T-cell (primary cell): ENCODE measurements around the gene CST7. TPM values are rescaled to one million over a fixed set of nuclear protein-coding genes. Genes with fewer than 3 reads are reported as not detected.

ENCODE experiments used
- ATAC-seq, 4 experiments: fragments of 200-7000 bp in 3 of 4; fragments of 150-1000 bp in 1 of 4; cut with Tn5 transposase; replicated peaks in 1 of 4; 1 replicate in 3 of 4; 2 replicates in 1 of 4; pipeline ENCODE4 v1.10.0; 2021; ENCODE audit warnings: moderate library complexity in 3 of 4, mild to moderate bottlenecking in 2 of 4, moderate number of reproducible peaks in 1 of 4
- CTCF ChIA-PET, 2 donors: fragments of 300-600 bp; sonication (Branson Sonifier 250); formaldehyde crosslinking; loops; one replicate each; lab custom pipeline; 2022; ENCODE audit warnings: antibody characterized with exemption in 2 of 2; lab: Charles Lee
- POLR2A ChIA-PET, 2 donors: fragments of 300-600 bp; sonication (Branson Sonifier 250); formaldehyde crosslinking; loops; one replicate each; lab custom pipeline; 2022; ENCODE audit warnings: antibody characterized with exemption in 2 of 2; lab: Charles Lee
- DNase-seq, 35 experiments: peaks; one replicate each; pipeline versions ENCODE4 v3.0.0 to v3.0.0-alpha.2; 2013 to 2023
- H3K27ac ChIP-seq: one replicate; pipeline ENCODE4 v1.5.1; 2013; ENCODE audit warnings: low read length
- H3K27me3 ChIP-seq, 2 experiments: replicated peaks in 1 of 2; 1 replicate in 1 of 2; 2 replicates in 1 of 2; pipeline versions ENCODE4 v1.6.1 to v1.7.0; 2013; ENCODE audit warnings: low read length in 1 of 2, mixed read lengths in 1 of 2; ENCODE audit not compliant: control insufficient read depth in 2 of 2, insufficient read depth in 2 of 2; ENCODE audit errors: extremely low read depth in 1 of 2
- H3K36me3 ChIP-seq, 2 donors: 1 replicate in 1 of 2; 2 replicates in 1 of 2; pipeline versions ENCODE4 v1.6.1 to v1.7.0; 2013; ENCODE audit warnings: low read length in 1 of 2; ENCODE audit not compliant: control insufficient read depth in 2 of 2, insufficient read depth in 1 of 2; ENCODE audit errors: extremely low read depth in 1 of 2
- H3K4me1 ChIP-seq, 2 experiments: 1 replicate in 1 of 2; 2 replicates in 1 of 2; pipeline versions ENCODE4 v1.6.1 to v1.7.0; 2013; ENCODE audit warnings: low read length in 2 of 2, mixed read lengths in 1 of 2; ENCODE audit not compliant: insufficient read depth in 2 of 2, control insufficient read depth in 1 of 2; ENCODE audit errors: extremely low read depth in 1 of 2
- H3K4me3 ChIP-seq, 2 donors: 1 replicate in 1 of 2; 2 replicates in 1 of 2; pipeline versions ENCODE4 v1.5.1 to v1.7.0; 2013; ENCODE audit warnings: mild to moderate bottlenecking in 2 of 2, low read length in 1 of 2, moderate library complexity in 1 of 2; ENCODE audit not compliant: control insufficient read depth in 1 of 2; ENCODE audit errors: extremely low read depth in 1 of 2
- H3K9me3 ChIP-seq: 2 replicates; pipeline ENCODE4 v1.7.0; 2013
- H3K27ac Mint-ChIP-seq, 2 donors: one replicate each; pipeline ENCODE4 v1.8.0; 2020 to 2021; ENCODE audit warnings: mild to moderate bottlenecking in 2 of 2, mixed read lengths in 2 of 2
- H3K27me3 Mint-ChIP-seq, 2 donors: one replicate each; pipeline ENCODE4 v1.8.0; 2021 to 2022; ENCODE audit warnings: mixed read lengths in 2 of 2
- H3K36me3 Mint-ChIP-seq: one replicate; pipeline ENCODE4 v1.8.0; 2021; ENCODE audit warnings: mixed read lengths
- H3K4me1 Mint-ChIP-seq, 3 donors: one replicate each; pipeline ENCODE4 v1.8.0; 2020 to 2022; ENCODE audit warnings: mixed read lengths in 3 of 3, mild to moderate bottlenecking in 1 of 3
- H3K4me3 Mint-ChIP-seq, 3 donors: one replicate each; pipeline ENCODE4 v1.8.0; 2020 to 2022; ENCODE audit warnings: mild to moderate bottlenecking in 3 of 3, mixed read lengths in 3 of 3, moderate library complexity in 3 of 3
- H3K9me3 Mint-ChIP-seq, 3 donors: one replicate each; pipeline ENCODE4 v1.8.0; 2020 to 2022; ENCODE audit warnings: mixed read lengths in 3 of 3
- WGBS: methylation state at CpG from one replicate; pipeline ENCODE4 v1.1.5; 2013; ENCODE audit warnings: missing lambda C conversion rate; ENCODE audit not compliant: insufficient coverage; 5-methylcytosine and 5-hydroxymethylcytosine counted together
- total RNA-seq, 35 experiments: library from RNA in 6 of 35; stranded (reverse) in 6 of 35; fragments of 120-200 nt in 1 of 35; gene quantifications; one replicate each; pipeline versions ENCODE4 v1.2.1 to v1.2.4 and lab custom pipeline; 2013 to 2026

The CST7 gene
- total RNA-seq, 5 donors from 2014 or later (not counting 1 experiment from before 2014, with no cell fraction given): 22.8 to 92.0 (median 46.2) TPM

GRCh38 chr20:24962510-24962909 is 13.4 kb downstream of the CST7 start:
- no peaks in the 10 kb centered on the region for H3K9me3 ChIP-seq
- ChIA-PET CTCF (interaction anchor here in 1 of 2 donors (0.7 kb wide), 1 partner anchor 10 kb away, joined by 3 read pairs; no protein-coding TSS in a partner anchor), POLR2A (no interaction called here)
- peaks cover 0 to 85% of the 10 kb centered on the region in 2 experiments for H3K4me1 ChIP-seq
- peak overlapping the region; percentile 73 to 88 for H3K27ac Mint-ChIP-seq
- H3K9me3 Mint-ChIP-seq: no peaks in the 10 kb centered on the region
- peaks cover 67% of the 10 kb centered on the region for H3K36me3 Mint-ChIP-seq
- no peak overlapping the region for H3K4me3 ChIP-seq
- no CpG with 5 or more reads among the region's 6 CpGs for WGBS
- ATAC-seq (no peak), DNase-seq (no peak)
- H3K4me1 Mint-ChIP-seq: peaks cover 4 to 61% (median 28%) of the 10 kb centered on the region in 3 donors
- peak overlapping the region; percentile 98 for H3K27ac ChIP-seq
- H3K4me3 Mint-ChIP-seq: no peak overlapping the region
- H3K27me3 Mint-ChIP-seq: no peaks in the 10 kb centered on the region
- peaks cover 17 to 88% of the 10 kb centered on the region in 2 donors for H3K36me3 ChIP-seq
- no peaks in the 10 kb centered on the region for H3K27me3 ChIP-seq

- Mint-ChIP-seq H3K9me3 (no peaks in the 10 kb centered on the region), H3K4me3 (no peak overlapping the region), H3K27ac (peak overlapping the region; percentile 31 to 75), H3K27me3 (no peaks in the 10 kb centered on the region), H3K4me1 (peaks cover 4 to 65% (median 28%) of the 10 kb centered on the region in 3 donors), H3K36me3 (peaks cover 75% of the 10 kb centered on the region)
- peaks cover 0 to 75% of the 10 kb centered on the region in 2 experiments for H3K4me1 ChIP-seq
- no peak for DNase-seq
- H3K9me3 ChIP-seq: no peaks in the 10 kb centered on the region
- POLR2A ChIA-PET: no interaction called here
- H3K27ac ChIP-seq: peak overlapping the region; percentile 98
- no peaks in the 10 kb centered on the region for H3K27me3 ChIP-seq
- 95% methylated on average over 20 of the region's 21 CpGs for WGBS
- H3K36me3 ChIP-seq: peaks cover 17 to 87% of the 10 kb centered on the region in 2 donors
- CTCF ChIA-PET: interaction anchor here in 1 of 2 donors (0.5 kb wide), 1 partner anchor 653 kb away, joined by 3 read pairs; no protein-coding TSS in a partner anchor
- ATAC-seq: no peak
- H3K4me3 ChIP-seq: no peak overlapping the region
Observed at GRCh38 chr20:24963672-24964505, 14.8 kb downstream of the CST7 start.

GRCh38 chr20:24964506-24964840 is 15.4 kb downstream of the CST7 start:
- H3K4me3 Mint-ChIP-seq: no peak overlapping the region
- H3K9me3 Mint-ChIP-seq: no peaks in the 10 kb centered on the region
- ATAC-seq (no peak), DNase-seq (no peak)
- H3K4me3 ChIP-seq: no peak overlapping the region
- H3K4me1 Mint-ChIP-seq: peaks cover 4 to 62% (median 28%) of the 10 kb centered on the region in 3 donors
- peak overlapping the region; percentile 31 to 75 for H3K27ac Mint-ChIP-seq
- POLR2A ChIA-PET: no interaction called here
- peaks cover 17 to 87% of the 10 kb centered on the region in 2 donors for H3K36me3 ChIP-seq
- no peaks in the 10 kb centered on the region for H3K27me3 ChIP-seq
- peak overlapping the region; percentile 98 for H3K27ac ChIP-seq
- no peaks in the 10 kb centered on the region for H3K9me3 ChIP-seq
- CTCF ChIA-PET: no interaction called here
- peaks cover 0 to 69% of the 10 kb centered on the region in 2 experiments for H3K4me1 ChIP-seq
- H3K36me3 Mint-ChIP-seq: peaks cover 80% of the 10 kb centered on the region
- H3K27me3 Mint-ChIP-seq: no peaks in the 10 kb centered on the region
- 70% methylated on average over 6 of the region's 9 CpGs for WGBS

GRCh38 chr20:24965065-24965919 is 16.2 kb downstream of the CST7 start:
- H3K9me3 ChIP-seq: no peaks in the 10 kb centered on the region
- Mint-ChIP-seq H3K27ac (peak overlapping the region; percentile 62 to 75), H3K27me3 (no peaks in the 10 kb centered on the region), H3K36me3 (peaks cover 83% of the 10 kb centered on the region), H3K4me1 (peaks cover 0 to 58% (median 26%) of the 10 kb centered on the region in 3 donors), H3K4me3 (no peak overlapping the region), H3K9me3 (no peaks in the 10 kb centered on the region)
- peak overlapping the region; percentile 98 for H3K27ac ChIP-seq
- peaks cover 0 to 61% of the 10 kb centered on the region in 2 experiments for H3K4me1 ChIP-seq
- no peak for ATAC-seq
- WGBS: 83% methylated on average over 7 of the region's 7 CpGs
- peaks cover 17 to 87% of the 10 kb centered on the region in 2 donors for H3K36me3 ChIP-seq
- DNase-seq: no peak
- no peak overlapping the region for H3K4me3 ChIP-seq
- POLR2A ChIA-PET: no interaction called here
- CTCF ChIA-PET: no interaction called here
- H3K27me3 ChIP-seq: no peaks in the 10 kb centered on the region

- Histone ChIP-seq H3K9me3 (no peaks in the 10 kb centered on the region), H3K27ac (peak overlapping the region; percentile 98), H3K36me3 (peaks cover 17 to 92% of the 10 kb centered on the region in 2 donors), H3K4me1 (peaks cover 0 to 53% of the 10 kb centered on the region in 2 experiments), H3K27me3 (no peaks in the 10 kb centered on the region), H3K4me3 (no peak overlapping the region)
- no peaks in the 10 kb centered on the region for H3K27me3 Mint-ChIP-seq
- WGBS: 99% methylated on average over 10 of the region's 15 CpGs
- CTCF ChIA-PET: interaction anchor here in 1 of 2 donors (1.1 kb wide), 1 partner anchor 12 kb away, joined by 3 read pairs; no protein-coding TSS in a partner anchor
- no peaks in the 10 kb centered on the region for H3K9me3 Mint-ChIP-seq
- H3K4me3 Mint-ChIP-seq: no peak overlapping the region
- POLR2A ChIA-PET: no interaction called here
- ATAC-seq: no peak
- peaks cover 4 to 48% (median 16%) of the 10 kb centered on the region in 3 donors for H3K4me1 Mint-ChIP-seq
- peaks cover 86% of the 10 kb centered on the region for H3K36me3 Mint-ChIP-seq
- peak overlapping the region in 1 of 2 donors; percentile 34 for H3K27ac Mint-ChIP-seq
- no peak for DNase-seq
Observed at GRCh38 chr20:24966317-24967012, 17.4 kb downstream of the CST7 start.
